ENCODE measurements around the gene NRF1. TPM values are rescaled to one million over a fixed set of nuclear protein-coding genes. Genes with fewer than 3 reads are reported as not detected.

NRF1 gene
- total and polyA plus RNA-seq, 2 of the 8 experiments (the other 6 are each of a cell fraction or from before 2014, with no cell fraction given) = 18.2 to 21.4 TPM

DNA sequence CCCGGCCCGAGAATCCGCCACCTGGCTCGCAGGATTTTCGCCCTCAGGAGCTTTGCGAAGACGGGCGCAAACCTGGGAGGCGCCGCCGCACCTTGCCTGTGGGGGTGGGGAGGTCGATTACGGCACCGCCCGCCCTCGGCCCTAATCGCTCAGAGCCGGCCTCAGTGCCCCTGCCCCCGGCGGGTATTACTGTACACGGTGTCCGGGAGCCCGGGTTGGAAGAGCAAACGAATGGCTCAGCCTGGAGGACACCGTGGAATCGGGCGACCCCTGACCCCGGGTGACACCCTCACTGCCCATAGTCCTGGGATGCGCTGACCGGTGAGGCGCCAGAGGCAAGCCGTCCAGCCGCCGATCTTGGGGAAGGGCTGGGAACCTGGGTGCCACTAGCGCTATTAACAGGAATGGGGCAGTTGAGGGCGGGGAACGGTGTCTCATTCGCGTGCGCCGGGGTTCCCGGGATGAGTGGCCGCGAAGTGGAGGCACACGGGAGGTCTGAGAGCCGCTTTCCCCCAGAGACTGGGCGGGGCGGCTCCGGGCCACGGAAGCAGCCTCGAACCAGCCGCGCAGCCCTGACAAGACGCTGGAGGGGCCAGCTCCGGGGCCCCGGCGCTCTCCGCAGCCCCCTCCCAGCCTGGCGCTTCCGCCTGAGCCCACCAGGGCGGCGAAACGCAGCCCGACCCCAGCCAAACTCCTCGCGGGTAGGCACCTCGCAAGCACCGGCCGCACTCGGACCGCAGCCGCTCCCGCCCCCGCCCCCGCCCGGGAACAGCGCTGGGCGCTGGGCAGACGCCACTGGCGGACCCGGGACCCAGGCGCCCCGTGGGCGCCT lies 167.5 kb downstream of the NRF1 start:
- peak overlapping the region; percentile 96; the same call in 1 of the 2 replicates for H2BK5ac ChIP-seq (ENCODE audit: low read depth, low read length)
- H3K4me2 ChIP-seq (ENCODE audit: insufficient read depth in 1 of 2, low read depth in 2 of 2, low read length in 2 of 2) = peak overlapping the region; percentile 82 to 99
- H2BK12ac ChIP-seq (ENCODE audit: low read depth, low read length) = peak overlapping the region; percentile 90; the same call in 1 of the 2 replicates
- H3K79me2 ChIP-seq (ENCODE audit: control insufficient read depth in 1 of 2, insufficient read depth in 2 of 2, low read length in 2 of 2) = peaks cover 2 to 15% of the 10 kb centered on the region in 2 experiments; a peak in 2 of 4 replicates
- POLR2A ChIA-PET (ENCODE audit: partially characterized antibody) = interaction anchor here (0.7 to 5.9 kb wide), 12 partner anchors 8 to 230 kb away, joined by 3 to 36 read pairs (median 4); no protein-coding TSS in a partner anchor
- no peak overlapping the region for H3K23ac ChIP-seq (ENCODE audit: insufficient read length)
- peaks cover 42 to 75% (median 71%) of the 10 kb centered on the region in 4 experiments for H3K27me3 ChIP-seq (replicated peaks in 1 of 4; ENCODE audit: control insufficient read depth in 3 of 4, extremely low read depth in 1 of 4, insufficient read depth in 3 of 4, low read length in 3 of 4)
- H3K4ac ChIP-seq (replicated peaks; ENCODE audit: insufficient read length, low read depth, low read length) = no peak overlapping the region
- peaks cover 14 to 31% of the 10 kb centered on the region in 2 experiments for H4K20me1 ChIP-seq (replicated peaks in 1 of 2; ENCODE audit: control insufficient read depth in 1 of 2, insufficient read depth in 2 of 2, low read length in 2 of 2)
- no peak for FAIRE-seq
- peaks cover 12 to 62% (median 49%) of the 10 kb centered on the region in 4 experiments for H3K4me1 ChIP-seq (replicated peaks in 1 of 4; ENCODE audit: control insufficient read depth in 3 of 4, insufficient read depth in 4 of 4, low read length in 3 of 4)
- H4K8ac ChIP-seq (ENCODE audit: extremely low read depth, insufficient read depth, low read length) = peak overlapping the region; percentile 90; the same call in 1 of the 2 replicates
- CTCF ChIA-PET (ENCODE audit: partially characterized antibody) = interaction anchor here (1.0 to 8.1 kb wide), 6 partner anchors 9 to 51 kb away, joined by 3 to 45 read pairs (median 4); no protein-coding TSS in a partner anchor
- 2% methylated on average over 45 of the region's 84 CpGs; no CpG with 5 or more reads in 1 of the 2 experiments for WGBS, 2 experiments (ENCODE audit: extremely low coverage in 1 of 2, insufficient coverage in 1 of 2, insufficient read length in 1 of 2, insufficient replicate concordance in 2 of 2, low coverage in 1 of 2, low lambda C conversion rate in 2 of 2, missing lambda C conversion rate in 1 of 2)
- H2AFZ ChIP-seq (ENCODE audit: low read length) = no peak overlapping the region
- no peak overlapping the region; the same call in 1 of the 2 replicates for H2BK15ac ChIP-seq (ENCODE audit: low read length)
- peak overlapping the region; percentile 52 for H4K91ac ChIP-seq (replicated peaks; ENCODE audit: insufficient read length, low read length)
- H3K14ac ChIP-seq (ENCODE audit: insufficient read length) = no peak overlapping the region
- H3K18ac ChIP-seq (ENCODE audit: extremely low read depth, low read length) = peak overlapping the region; percentile 79; the same call in 1 of the 2 replicates
- H3K27ac ChIP-seq (ENCODE audit: low read depth, low read length) = no peak overlapping the region
- peak overlapping the region in 2 of 4 experiments; percentile 47 to 85; a peak in 4 of 7 replicates for H3K9ac ChIP-seq (replicated peaks in 1 of 4; ENCODE audit: extremely low read depth in 1 of 4, low read depth in 3 of 4, low read length in 3 of 4)
- peaks cover 0 to 8% (median 0%) of the 10 kb centered on the region in 4 experiments; a peak in 2 of 8 replicates for H3K36me3 ChIP-seq (ENCODE audit: control insufficient read depth in 2 of 4, insufficient read depth in 4 of 4, low read length in 3 of 4)
- DNase-seq (ENCODE audit: low read depth in 1 of 2, low spot score in 2 of 2) = peak in 1 of 2 experiments; percentile 67
- H3K79me1 ChIP-seq (ENCODE audit: low read depth, low read length) = peaks cover 3% of the 10 kb centered on the region; the same call in 1 of the 2 replicates
- H2BK20ac ChIP-seq (ENCODE audit: low read length) = no peak overlapping the region; the same call in 1 of the 2 replicates
- H4K5ac ChIP-seq (ENCODE audit: insufficient read length, low read depth, low read length) = no peak overlapping the region
- H2BK120ac ChIP-seq (replicated peaks; ENCODE audit: low read depth, low read length) = no peak overlapping the region
- H3K23me2 ChIP-seq (ENCODE audit: low read depth, low read length) = peaks cover 26% of the 10 kb centered on the region
- H2AK5ac ChIP-seq (ENCODE audit: low read depth, low read length) = peak overlapping the region; percentile 78; the same call in 1 of the 2 replicates
- no peak overlapping the region for H3K56ac ChIP-seq (replicated peaks; ENCODE audit: insufficient read length, low read depth, low read length)
- no peaks in the 10 kb centered on the region for H3K9me3 ChIP-seq (ENCODE audit: insufficient read depth in 2 of 2, low read depth in 1 of 2, low read length in 1 of 2)
- H3K4me3 ChIP-seq (ENCODE audit: extremely low read depth in 1 of 4, insufficient read depth in 2 of 4, low read depth in 3 of 4, low read length in 4 of 4) = peak overlapping the region; percentile 55 to 76 (median 60)
- TF ChIP-seq BRCA1 (IDR thresholded peaks at IDR 0.05; ENCODE audit: low read depth, low read length) (no peak), EZH2 (IDR thresholded peaks at IDR 0.05; ENCODE audit: low read depth, low read length, severe bottlenecking) (peak; percentile 76), CTBP2 (IDR thresholded peaks at IDR 0.05; ENCODE audit: borderline replicate concordance, insufficient read depth, insufficient read length, low read length) (no peak), RAD21 (IDR thresholded peaks at IDR 0.05 in 1 of 2, conservative IDR thresholded peaks at IDR 0.05 in 1 of 2; ENCODE audit: low read depth in 2 of 2, low read length in 2 of 2) (peak in 1 of 2 experiments; percentile 20; a peak in 1 of 4 replicates), SIN3A (conservative IDR thresholded peaks at IDR 0.05 in 1 of 2, IDR thresholded peaks at IDR 0.05 in 1 of 2; ENCODE audit: low read depth in 1 of 2, low read length in 2 of 2) (0 out of 4 replicates have a peak, but pooled peaks of 1 of the 2 experiments have one; percentile 51), TEAD4 (IDR thresholded peaks at IDR 0.05; ENCODE audit: low read depth, low read length) (no peak), JUND (IDR thresholded peaks at IDR 0.05; ENCODE audit: low read length) (0 out of 2 replicates have a peak, but pooled peaks have one; percentile 10)
- TF ChIP-seq, protein P1, sequence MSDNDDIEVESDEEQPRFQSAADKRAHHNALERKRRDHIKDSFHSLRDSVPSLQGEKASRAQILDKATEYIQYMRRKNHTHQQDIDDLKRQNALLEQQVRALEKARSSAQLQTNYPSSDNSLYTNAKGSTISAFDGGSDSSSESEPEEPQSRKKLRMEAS (IDR thresholded peaks at IDR 0.05) = no peak
